GM18508 (cell line): ENCODE data around the gene PTPRD.

Experiments
- ATAC-seq: cut with Tn5 transposase; IDR thresholded peaks from one replicate; pipeline ENCODE4 v1.9.1; 2021; ENCODE audit warnings: moderate number of reproducible peaks; ENCODE audit not compliant: insufficient read depth, unreplicated experiment

The PTPRD gene

DNA sequence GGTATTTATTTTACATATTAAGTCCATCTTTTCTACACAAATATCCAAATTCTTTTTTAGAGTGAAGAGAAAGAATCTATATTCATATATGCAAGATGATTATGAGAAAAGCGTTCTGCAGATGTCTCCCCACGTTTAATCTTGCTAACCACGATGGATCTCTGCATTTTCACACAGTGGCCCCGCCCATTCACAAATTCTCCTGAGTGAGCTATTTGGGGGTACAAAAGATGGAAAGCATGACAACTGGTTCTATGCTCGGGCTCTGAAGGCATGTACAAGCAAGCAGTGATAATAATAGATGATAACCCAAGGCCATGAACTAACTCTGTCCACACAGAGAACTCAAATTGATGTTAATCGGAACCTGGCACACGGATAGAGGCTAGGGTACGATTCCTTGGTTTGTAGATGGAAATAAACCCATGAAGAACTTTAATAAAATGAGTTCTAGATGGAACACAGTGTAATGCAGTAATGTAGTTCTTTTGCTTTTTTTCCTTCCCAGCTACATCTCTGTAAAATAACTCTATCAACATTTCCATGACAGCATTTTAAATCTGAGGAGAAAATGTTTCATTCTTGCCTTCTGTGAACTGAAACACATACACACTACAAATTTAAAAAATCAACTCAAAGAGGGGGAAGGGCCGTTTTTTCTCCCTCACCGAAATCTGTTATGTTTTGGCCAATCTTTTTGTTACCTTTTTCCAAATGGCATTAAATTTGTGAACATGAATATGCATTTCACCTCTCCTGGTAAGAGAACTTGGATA, 1961.5 kb downstream of the PTPRD start:
- no peak for ATAC-seq

DNA sequence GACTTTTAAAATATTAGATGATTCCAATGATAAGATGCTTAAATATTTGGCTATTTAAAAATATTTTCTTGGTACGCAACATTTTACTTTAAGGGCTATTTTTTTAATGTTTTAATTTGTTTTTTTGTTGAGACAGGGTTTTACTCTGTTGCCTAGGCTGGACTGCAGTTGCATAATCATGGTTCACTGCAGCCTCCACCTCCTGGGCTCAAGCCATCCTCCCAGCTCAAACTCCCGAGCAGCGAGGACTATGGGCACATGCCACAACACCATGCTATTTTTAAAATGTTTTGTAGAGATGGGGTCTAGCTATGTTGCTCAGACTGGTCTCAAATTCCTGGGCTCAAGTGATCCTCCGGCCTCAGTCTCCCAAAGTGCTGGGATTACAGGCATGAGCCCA, 1963.0 kb downstream of the PTPRD start:
- ATAC-seq: no peak

DNA sequence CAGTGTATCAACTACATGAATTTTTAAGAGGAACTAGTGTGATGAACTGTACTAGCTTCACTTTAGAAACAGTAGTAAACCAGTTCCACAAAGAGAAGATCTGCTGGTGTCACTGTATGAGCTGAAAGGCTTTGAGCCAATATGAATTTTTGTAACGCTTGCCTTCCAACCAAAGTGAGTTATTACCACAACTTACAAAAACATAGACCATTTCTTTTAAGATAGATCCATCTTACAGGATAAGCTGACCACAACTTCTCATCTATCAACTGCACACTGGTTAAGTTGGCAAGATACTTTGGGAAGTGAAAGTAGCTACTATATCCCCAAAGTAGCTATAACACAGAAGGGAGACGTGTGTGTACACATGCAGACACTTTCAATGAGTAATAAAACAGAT, 1963.6 kb downstream of the PTPRD start:
- no peak for ATAC-seq

DNA sequence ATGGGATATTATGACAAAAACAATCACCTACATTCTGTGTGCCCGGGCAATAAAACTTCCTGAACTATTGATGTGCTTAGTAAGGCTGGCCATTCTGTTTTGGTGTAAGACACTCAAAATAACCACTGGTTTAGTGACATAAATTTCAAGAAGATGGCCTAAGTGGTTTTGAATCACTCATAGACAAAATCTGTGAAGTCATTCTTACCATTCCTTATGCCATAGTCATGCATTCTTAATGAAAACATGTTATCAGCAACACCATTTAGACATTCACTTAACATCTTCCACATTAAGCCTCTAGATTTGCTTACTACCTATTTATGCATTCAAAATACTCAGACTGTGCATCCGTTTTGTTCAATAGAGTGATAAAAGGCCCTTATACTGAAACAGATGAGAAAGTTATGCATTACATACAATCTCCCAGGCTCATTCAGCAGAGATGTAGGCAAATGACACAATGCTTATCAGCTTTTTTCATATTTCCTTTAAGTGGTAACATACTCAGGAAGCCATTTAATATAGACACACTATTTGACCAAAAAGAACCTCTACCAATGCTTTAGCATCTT, 1964.4 kb downstream of the PTPRD start:
- ATAC-seq: no peak

- ATAC-seq: no peak
Measured at GRCh38 chr9:8647824-8648223, 1965.0 kb downstream of the PTPRD start.

DNA sequence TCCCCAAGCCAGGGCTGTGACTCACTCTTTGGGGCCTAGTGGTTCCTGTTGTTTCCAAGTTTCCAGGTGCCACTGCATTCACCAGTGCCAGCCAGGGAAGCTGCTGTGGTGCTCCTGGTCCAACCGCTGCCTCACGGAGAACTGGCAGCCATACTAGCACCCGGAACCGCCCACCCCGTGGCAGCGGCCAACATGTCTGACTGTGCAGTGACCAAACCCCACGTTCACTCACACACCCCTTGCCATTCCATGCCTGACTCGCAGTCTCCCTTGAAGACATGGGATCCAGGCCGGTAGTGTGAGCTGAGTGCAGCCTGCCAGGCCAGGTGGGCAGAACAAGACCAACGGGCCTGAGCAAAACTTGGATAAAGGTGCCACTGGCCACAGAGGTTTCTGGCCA, 1968.2 kb downstream of the PTPRD start:
- ATAC-seq: no peak

- no peak for ATAC-seq
Measured at GRCh38 chr9:8643896-8644295, 1968.9 kb downstream of the PTPRD start.

GRCh38 chr9:8643464-8643863, 1969.3 kb downstream of the PTPRD start:
- no peak for ATAC-seq

- ATAC-seq: no peak
Measured at GRCh38 chr9:8640761-8641160, 1972.0 kb downstream of the PTPRD start.

DNA sequence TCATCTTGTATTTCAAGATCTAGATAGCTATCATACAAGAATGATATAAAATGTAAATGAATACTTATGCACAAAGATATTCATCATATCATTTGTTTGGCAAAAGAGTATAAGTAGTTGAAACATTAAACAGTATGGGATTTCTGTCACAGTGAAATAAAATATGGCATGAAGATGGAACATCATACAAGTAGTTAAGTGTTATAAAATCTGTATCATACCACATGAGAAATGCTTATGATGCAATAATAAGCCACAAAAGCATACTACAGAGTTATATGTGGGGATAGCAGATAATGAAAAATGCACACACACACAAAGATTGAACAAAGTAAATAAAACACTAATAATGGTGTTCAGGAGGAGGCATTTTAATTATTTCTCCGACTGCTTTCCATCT, 1975.2 kb downstream of the PTPRD start:
- no peak for ATAC-seq

DNA sequence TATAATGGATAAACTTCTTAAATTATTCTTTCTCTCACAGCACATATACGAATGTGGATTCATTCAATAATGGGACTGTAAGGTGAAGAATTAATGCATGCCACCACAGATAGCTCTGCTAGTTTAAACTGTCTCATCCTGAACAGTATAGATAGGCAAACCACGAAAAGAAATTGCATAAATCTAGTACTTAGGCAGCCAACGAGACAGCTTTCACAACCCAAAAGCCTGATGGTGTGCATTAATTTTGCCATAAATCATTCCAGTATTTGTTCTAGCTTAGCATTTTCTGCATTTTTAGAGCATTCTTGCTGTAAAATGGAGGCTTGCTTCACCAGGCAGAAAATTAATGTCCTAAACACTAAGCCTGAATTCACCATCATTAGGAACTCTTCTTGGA, 1979.0 kb downstream of the PTPRD start:
- no peak for ATAC-seq

- ATAC-seq: no peak
Measured at GRCh38 chr9:8632493-8632892, 1980.3 kb downstream of the PTPRD start.

DNA sequence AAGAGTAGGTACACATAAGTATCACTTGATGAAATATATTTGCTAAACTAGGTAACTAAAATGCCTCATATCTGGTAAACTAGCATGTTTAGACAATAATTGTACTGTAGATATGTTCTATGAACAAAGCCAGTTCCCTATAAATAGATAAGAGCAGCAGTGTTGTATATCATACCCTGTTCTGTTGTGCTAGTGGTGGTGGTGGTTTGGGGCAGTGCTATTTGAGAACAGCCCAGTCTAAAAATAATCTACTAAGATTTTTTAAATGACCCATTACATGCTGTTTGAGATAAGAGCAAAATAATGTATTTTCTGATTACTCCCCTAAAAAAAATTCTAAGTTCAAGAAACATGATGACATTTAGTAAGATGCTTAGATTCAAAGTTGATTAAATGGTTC, 1984.0 kb downstream of the PTPRD start:
- no peak for ATAC-seq

DNA sequence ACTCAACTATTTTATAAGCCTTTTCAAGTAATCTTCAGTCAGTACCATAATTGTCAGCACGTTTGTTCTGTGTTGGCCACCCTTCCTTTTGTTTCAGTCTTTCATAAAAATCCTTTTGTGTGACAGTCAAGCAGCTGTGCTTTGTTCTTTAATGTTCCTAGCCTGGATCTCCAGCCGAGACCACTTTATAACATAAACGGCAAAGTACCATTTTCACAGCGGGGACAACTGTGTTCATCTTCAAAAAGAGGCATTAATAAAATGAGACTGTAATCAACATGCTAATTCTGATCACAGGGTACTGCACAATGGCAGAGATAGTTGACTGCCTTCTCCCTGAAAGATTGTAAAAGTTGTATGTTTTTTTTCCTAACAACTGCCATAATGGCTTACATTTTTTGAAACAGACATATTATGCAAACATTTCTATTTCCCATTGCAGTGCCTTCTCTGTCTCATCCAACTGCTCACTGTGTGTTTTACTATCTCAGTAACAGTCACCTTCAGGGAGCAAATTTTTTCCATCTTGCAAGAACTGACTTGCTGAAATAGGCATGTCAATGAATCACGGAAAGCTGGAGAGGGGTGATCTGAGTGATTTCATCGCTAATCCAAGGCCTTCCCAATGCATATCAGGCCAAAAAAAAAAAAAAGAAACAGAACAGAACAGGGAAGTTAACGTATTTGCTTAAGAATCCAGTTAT, 1984.7 kb downstream of the PTPRD start:
- ATAC-seq: no peak

- no peak for ATAC-seq
Measured at GRCh38 chr9:8622871-8623270, 1989.9 kb downstream of the PTPRD start.

GRCh38 chr9:8622222-8622802, 1990.5 kb downstream of the PTPRD start:
- no peak for ATAC-seq

DNA sequence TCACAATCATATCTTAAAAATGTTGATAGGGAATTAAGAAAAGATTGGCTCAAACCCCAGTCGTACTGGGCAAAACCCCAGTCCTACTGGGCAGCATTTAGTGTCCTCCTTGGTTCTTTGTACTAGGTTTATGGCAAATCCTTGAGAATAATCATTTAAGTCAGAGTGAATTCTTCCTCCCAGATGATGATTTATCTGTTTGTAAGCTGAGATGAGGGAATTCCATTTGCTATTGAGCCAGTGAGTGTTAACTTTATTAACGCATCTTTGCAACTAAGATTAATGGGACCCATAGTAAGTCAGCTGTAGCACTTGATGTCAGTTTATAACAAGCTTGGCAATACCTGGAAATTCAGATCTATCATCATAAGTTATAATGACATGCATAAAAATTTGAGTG, 1991.4 kb downstream of the PTPRD start:
- ATAC-seq: no peak

DNA sequence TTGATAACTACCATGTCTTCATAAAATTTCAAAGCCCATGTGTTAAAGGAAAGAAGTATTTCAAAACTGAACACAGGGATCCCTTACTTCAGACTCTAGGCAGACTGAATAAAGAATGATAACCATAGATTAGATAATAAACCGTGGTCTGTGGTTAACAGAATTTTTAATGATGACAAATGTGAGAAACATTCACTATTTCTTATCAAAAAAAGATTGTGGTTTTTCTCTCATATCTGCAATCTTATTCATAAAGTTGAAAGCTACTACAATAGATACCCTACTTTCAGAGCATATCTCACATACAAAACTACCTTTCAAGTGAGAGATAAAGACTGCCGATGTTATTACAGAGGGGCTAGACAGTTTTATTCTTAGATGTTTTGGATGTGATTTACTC, 1996.4 kb downstream of the PTPRD start:
- no peak for ATAC-seq

DNA sequence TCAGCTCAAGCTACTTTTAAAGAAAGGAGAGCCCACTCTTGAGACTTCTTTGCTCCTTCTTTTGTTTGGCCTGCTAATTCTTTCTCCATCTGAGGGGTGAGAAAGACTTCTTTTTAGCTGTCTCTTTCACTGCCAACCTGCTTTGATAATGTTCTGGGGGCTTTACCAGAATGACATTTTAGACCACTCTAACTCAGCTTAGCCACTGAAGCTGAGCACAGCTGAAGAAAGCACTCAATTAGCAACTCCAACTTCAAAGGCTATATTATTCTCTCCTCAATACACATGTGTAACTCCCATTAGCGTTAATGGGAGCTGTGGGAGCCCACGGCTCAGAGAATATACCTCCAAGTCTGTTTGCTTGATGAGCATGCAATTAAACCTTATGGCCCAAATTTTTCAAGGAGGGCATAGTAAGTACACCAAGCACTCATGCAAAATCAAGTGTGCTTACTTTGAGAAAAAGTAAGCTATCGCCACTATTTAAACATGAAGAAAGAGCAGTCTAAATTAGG, 1997.8 kb downstream of the PTPRD start:
- ATAC-seq: no peak

GRCh38 chr9:8613346-8613825, 1999.4 kb downstream of the PTPRD start:
- no peak for ATAC-seq

DNA sequence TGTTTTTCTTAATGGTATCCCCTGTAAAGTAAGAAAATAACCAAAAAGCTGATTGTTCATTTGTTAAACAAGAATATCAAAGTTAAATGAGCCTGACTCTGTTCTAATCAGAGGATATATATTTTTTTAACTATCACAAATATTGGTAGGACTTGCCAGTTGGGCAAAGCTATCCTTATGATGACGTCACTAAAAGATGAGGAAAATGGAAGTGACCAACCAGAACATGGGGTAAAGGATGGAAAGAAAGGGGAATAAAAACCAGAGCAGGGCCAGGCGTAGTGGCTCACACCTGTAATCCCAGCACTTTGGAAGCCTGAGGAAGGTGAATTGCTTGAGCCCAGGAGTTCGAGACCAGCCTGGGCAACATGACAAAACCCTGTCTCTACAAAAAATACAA, 2001.6 kb downstream of the PTPRD start:
- ATAC-seq: no peak
